Pulmonary artery endothelial cell (primary cell): ENCODE data around the gene BPGM. TPM values are rescaled to one million over a fixed set of nuclear protein-coding genes. Genes with fewer than 3 reads are reported as not detected.

ENCODE experiments used
- DNase-seq: peaks from one replicate; pipeline ENCODE4 v3.0.0-alpha.2; 2011; ENCODE audit warnings: low read depth, low spot score
- total RNA-seq: library from RNA; depleted of rRNA; stranded (reverse); fragments of >200 nt; gene quantifications from 2 replicates; pipeline ENCODE4 v1.2.3, GENCODE V29; 2014

BPGM gene
- total RNA-seq: 33.1 and 33.9 TPM in 2 replicates

- DNase-seq: peak; percentile 100
These were observed at the start of gene BPGM for GRCh38 chr7:134646425-134647305. BPGM (plus strand) TSS chr7:134646853; CDS start chr7:134661508, 14,655 bp downstream.

- no peak for DNase-seq
These were observed 47.3 kb upstream of the BPGM start for GRCh38 chr7:134599371-134599770.

DNA sequence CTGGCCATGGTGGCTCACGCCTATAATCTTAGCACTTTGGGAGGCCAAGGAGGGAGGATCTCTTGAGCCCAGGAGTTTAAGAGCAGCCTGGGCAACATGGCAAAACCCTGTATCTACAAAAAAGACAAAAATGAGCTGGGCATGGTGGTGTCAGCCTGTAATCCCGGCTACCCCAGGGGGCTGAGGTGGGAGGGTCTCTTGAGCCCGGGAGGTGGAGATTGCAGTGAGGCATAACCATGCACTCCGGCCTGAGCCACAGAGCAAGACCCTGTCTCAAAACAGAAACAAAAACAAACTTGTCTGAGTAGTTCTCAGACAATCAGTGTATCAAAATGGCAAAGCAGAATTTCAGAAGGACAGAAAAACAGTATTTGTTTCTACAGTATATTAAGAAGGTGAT lies 45.2 kb upstream of the BPGM start:
- no peak for DNase-seq

DNA sequence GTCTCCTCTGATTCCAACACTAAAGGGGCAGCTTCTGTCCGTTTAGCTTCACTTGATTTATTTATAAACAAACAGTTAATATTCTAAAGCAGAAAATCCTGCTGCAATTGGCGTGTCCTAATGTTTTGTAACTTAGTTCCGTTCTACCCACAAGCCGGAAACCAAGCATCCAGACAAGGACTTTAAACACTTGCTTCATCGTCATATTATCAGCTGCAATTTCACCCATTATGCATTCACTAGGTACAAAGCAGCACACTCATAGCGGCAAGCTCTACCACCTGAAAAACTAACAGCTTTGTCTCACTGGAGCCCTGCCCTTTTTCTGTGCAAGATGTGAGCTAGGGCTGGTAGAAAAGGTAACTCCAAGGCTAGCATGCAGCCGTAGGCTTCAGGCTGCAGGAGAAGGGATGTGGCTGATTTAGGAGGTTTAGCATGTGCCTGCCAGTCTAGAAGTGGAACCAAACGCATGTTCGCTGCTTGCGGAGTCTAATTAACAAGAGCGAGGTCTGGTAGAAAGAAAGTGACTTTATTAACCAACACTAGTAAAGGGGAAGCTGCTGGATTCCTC lies 43.7 kb upstream of the BPGM start:
- DNase-seq: no peak

GRCh38 chr7:134605978-134606923 lies 40.4 kb upstream of the BPGM start:
- DNase-seq: no peak

DNA sequence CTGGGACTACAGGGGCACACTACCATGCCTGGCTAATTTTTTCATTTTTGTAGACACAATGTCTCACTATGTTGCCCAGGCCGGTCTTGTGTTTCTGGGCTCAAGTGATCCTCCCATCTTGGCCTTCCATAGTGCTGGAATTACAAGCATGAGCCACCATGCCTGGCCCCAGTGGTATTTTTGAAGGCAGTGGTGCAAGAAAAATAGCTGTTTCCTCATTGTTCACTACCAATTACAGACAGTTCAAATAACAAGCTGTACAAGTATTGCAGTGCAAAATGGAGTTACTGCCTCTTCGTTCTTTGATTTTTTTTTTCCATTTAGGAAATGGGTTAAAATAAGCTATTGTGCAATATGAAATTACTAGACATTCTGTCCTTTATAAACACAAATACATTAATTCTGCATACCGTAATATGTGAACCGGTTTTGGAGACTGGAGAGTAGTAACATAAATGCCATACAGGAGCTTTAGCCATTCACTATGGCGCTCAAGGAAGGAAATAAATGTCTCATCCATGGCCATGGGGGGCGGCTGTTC lies 35.0 kb upstream of the BPGM start:
- DNase-seq: no peak

DNA sequence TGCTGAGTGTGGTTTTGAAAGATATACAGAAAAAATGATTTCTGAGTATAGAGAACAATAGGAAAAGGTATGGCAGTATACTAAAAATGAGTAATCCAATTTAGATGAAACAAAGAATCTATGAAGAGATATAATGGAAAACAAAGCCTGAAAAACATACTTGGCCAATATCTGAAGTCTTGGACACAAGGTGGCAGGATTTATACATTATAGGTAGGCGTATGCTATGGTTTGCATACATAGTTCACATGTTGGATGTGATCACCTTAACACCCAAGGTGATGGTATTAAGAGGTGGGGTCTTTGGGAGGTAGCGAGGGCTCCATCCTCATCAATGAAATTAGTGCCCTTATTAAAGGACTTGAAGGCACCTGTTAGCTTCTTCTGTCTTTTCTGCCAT lies 34.5 kb upstream of the BPGM start:
- DNase-seq: no peak

DNA sequence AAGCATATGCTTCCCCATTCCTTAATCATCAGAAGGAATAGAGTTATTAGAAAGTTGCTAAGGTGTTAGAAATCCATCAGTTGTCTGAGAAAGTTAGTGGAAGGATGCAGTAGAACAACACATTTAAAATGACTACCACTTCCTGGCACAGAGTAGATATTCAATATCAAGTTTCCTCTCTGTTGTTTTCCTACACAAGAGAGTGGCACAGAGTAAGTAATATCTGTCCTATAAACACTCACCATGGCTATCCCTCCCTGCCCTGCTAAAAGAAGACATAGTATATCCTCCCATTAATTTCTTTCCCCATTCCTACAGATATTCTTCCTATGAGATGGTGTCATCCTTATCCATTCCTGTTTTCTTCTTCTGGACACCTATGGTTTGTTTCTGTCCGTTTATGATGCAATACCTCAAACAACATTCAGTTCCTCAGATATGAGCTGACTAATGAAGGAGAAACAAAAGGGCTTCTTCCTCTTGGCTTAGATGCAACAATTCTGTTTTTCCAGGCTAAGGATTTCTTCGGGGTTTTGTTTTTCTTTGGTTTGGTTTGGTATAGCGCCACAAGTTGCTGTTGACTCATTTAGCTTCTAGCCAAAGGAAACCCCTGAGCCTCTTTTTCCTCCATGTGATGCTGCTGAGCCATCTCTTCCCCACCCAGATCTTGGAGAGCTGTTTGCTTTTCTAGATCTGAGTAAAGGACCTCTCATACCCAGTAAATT lies 32.9 kb upstream of the BPGM start:
- DNase-seq: peak; percentile 95

- no peak for DNase-seq
These were observed 30.0 kb upstream of the BPGM start for GRCh38 chr7:134616611-134617010.

DNA sequence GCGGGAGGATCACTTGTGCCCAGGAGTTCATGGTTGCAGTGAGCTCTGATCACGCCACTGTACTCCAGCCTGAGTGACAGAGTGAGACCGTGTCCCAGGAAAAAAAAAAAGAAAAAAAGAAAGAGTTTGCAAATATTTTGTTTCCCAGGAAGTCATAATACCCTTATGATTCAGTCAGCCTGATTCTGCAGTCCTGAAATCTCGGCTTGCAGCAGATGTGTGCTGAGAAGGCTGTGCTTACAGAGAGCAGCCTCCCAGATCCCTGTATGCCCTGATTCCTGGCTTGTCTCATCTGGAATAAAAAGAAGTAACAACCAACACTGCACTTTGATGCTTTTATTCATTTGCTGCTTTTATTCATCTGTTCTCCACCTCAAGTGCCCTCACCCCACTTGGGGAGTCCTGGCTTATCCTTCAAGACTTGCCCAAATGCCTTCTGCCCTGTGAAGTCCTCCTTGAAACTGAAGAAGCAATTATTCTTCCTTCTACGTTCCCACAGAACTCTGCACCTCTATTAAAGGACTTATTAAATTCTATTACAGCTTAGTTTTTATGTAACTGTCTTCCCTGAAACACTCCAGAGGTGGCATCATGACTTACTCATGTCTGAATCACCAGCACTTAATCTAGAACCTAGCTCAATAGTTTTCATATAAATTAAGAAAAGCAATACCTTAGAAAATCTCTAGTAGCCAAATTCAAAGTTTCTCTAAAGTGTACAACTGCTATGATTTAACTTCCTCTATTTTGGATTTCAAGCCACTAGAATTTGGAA lies 27.7 kb upstream of the BPGM start:
- DNase-seq: no peak

DNA sequence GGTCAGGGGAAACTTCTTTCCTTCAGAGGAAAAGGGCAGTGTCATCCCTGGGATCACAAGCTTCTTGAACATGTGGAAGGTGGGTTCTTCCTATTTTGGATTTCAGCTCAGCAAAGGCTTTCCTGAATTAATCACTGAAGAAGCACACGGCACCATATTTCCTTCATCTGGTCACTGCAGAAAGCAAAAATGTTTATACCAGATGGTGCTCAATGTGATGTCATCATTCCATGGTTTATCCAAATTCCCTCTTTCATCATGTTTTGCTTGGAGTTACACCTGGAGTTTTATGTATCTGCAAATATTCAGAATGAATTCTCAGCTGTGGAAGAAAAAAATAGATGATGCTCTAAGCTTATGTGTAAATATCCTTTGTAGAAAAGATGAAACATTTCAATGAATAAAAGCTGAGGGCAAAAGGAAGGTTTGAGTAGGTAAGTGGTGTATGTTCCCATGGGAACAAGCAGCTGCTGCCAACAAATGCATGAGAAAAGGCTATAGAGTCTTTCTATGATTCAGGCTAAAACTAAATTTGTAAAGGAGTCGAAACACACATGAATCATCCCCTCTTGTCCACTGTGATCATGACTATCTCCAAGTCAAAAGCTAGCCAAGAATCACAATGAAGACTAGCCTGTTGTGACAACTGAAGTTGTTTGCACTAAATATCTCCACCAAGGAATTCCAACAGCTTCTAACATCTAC lies 26.9 kb upstream of the BPGM start:
- DNase-seq: peak; percentile 81

GRCh38 chr7:134622303-134622995 lies 24.2 kb upstream of the BPGM start:
- no peak for DNase-seq

DNA sequence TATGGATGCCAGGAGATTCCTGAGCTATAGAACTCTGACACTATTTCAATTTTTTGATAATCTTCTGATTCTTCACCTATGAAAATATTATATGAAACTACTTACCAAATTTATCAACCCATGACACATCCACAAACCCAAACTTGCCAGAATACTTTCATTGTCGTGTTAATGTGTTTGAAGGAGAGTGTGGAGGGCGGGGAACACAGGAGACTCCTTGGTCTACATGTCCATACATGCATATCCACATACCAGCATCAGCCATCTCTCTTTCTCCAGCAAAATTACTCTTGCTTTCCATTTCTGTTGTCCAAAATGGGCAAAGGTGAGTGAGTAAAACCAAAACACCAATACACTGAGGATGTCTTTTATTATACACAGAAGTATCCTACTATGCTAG lies 23.5 kb upstream of the BPGM start:
- no peak for DNase-seq

GRCh38 chr7:134625550-134625949 lies 21.1 kb upstream of the BPGM start:
- DNase-seq: no peak

GRCh38 chr7:134627109-134627774 lies 19.4 kb upstream of the BPGM start:
- no peak for DNase-seq

GRCh38 chr7:134627775-134628153 lies 18.9 kb upstream of the BPGM start:
- DNase-seq: no peak

GRCh38 chr7:134629445-134629844 lies 17.2 kb upstream of the BPGM start:
- no peak for DNase-seq

DNA sequence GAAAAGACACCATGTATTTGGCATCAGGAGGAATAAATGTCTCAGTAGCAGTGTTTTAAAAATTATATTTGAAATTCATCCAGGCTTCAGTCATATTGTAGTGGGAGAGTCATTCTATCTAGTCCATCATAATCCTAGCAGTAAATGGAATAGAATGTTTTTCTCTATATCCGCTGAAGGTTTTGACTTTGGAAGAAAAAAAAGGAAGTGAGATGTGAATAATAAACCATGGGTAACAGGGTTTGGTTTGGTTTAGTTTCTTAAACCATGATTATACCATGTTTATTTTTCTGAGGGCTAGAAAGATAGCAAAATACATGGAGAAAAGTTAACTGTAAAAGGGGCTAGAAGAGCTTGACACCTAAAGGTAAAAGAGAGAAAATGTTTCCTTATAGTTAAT lies 16.4 kb upstream of the BPGM start:
- DNase-seq: no peak
